SK-N-SH (cell line): Measurements from ENCODE around the gene ELOA2. TPM values are rescaled to one million over a fixed set of nuclear protein-coding genes. Genes with fewer than 3 reads are reported as not detected.

Experiments used
- CTCF ChIA-PET: fragments of 300-600, 350-600 bp; formaldehyde crosslinking; extraction: SDS; loops from one replicate; lab custom pipeline; 2021; lab: Yijun Ruan, JAX
- POLR2A ChIA-PET: fragments of 350-600 bp; sonication (Branson Sonifier 250); formaldehyde crosslinking; extraction: SDS; loops from one replicate; lab custom pipeline; 2020; ENCODE audit warnings: antibody characterized with exemption, inconsistent platforms; lab: Yijun Ruan, JAX
- DNase-seq: peaks from one replicate; pipeline ENCODE4 v3.0.0; 2012
- H2AFZ ChIP-seq: fragments of 200-600 bp; sonication (generic); 2 replicates; pipeline ENCODE4 v1.8.1; 2016; ENCODE audit warnings: antibody characterized with exemption, mild to moderate bottlenecking, low read depth
- H3F3A ChIP-seq: fragments of 200-600 bp; sonication (generic); replicated peaks from 2 replicates; pipeline ENCODE3; 2016; ENCODE audit warnings: antibody characterized with exemption, mild to moderate bottlenecking; ENCODE audit not compliant: insufficient read depth
- H3K27ac ChIP-seq, 2 experiments: fragments of 200-500 bp in 1 of 2; fragments of 200-600 bp in 1 of 2; sonication (Bioruptor generic) in 1 of 2; sonication (generic), shearing (Covaris generic) in 1 of 2; 2 replicates each; pipeline versions ENCODE4 v1.5.1 to v1.6.1; 2014 to 2016; ENCODE audit warnings: low read depth in 2 of 2, inconsistent platforms in 1 of 2, low read length in 1 of 2, mild to moderate bottlenecking in 1 of 2, mixed read lengths in 1 of 2
- H3K27me3 ChIP-seq: fragments of 200-600 bp; sonication (generic), shearing (Covaris generic); 2 replicates; pipeline ENCODE4 v1.6.1; 2016; ENCODE audit warnings: mixed run types; ENCODE audit not compliant: insufficient read depth
- H3K36me3 ChIP-seq, 2 experiments: fragments of 200-500 bp in 1 of 2; fragments of 200-600 bp in 1 of 2; sonication (Bioruptor generic) in 1 of 2; sonication (generic) in 1 of 2; replicated peaks in 1 of 2; 2 replicates each; pipeline versions ENCODE3 to v1.5.1; 2014 to 2016; ENCODE audit warnings: low read length in 1 of 2, mild to moderate bottlenecking in 1 of 2; ENCODE audit not compliant: insufficient read depth in 2 of 2, control insufficient read depth in 1 of 2
- H3K4me1 ChIP-seq, 2 experiments: fragments of 200-500 bp in 1 of 2; fragments of 200-600 bp in 1 of 2; sonication (Bioruptor generic) in 1 of 2; sonication (generic), shearing (Covaris generic) in 1 of 2; 2 replicates each; pipeline versions ENCODE4 v1.5.1 to v1.6.1; 2014 to 2016; ENCODE audit warnings: low read depth in 1 of 2, low read length in 1 of 2, mixed run types in 1 of 2; ENCODE audit not compliant: insufficient read depth in 2 of 2, control insufficient read depth in 1 of 2
- H3K4me2 ChIP-seq: fragments of 200-600 bp; sonication (generic), shearing (Covaris generic); 2 replicates; pipeline ENCODE4 v1.6.1; 2017; ENCODE audit warnings: mixed run types
- H3K4me3 ChIP-seq, 2 experiments: fragments of 200-500 bp in 1 of 2; fragments of 200-600 bp in 1 of 2; sonication (Bioruptor generic) in 1 of 2; sonication (generic), shearing (Covaris generic) in 1 of 2; 2 replicates each; pipeline versions ENCODE4 v1.5.1 to v1.8.1; 2014 to 2016; ENCODE audit warnings: low read depth in 2 of 2, inconsistent platforms in 1 of 2, low read length in 1 of 2, mild to moderate bottlenecking in 1 of 2, mixed read lengths in 1 of 2, moderate library complexity in 1 of 2
- H3K79me2 ChIP-seq: fragments of 200-600 bp; sonication (generic); 2 replicates; pipeline ENCODE4 v1.8.1; 2017; ENCODE audit warnings: mild to moderate bottlenecking; ENCODE audit not compliant: insufficient read depth
- H3K9ac ChIP-seq: fragments of 200-600 bp; sonication (generic); 2 replicates; pipeline ENCODE4 v1.6.1; 2017; ENCODE audit warnings: mixed run types
- H3K9me2 ChIP-seq: fragments of 200-600 bp; sonication (generic); 2 replicates; pipeline ENCODE4 v1.6.1; 2017; ENCODE audit warnings: mixed run types
- H3K9me3 ChIP-seq: fragments of 200-600 bp; sonication (generic); 2 replicates; pipeline ENCODE4 v1.6.1; 2017; ENCODE audit warnings: mixed run types, mild to moderate bottlenecking, moderate library complexity
- H4K20me1 ChIP-seq: fragments of 200-600 bp; sonication (generic); 2 replicates; pipeline ENCODE4 v1.6.1; 2017; ENCODE audit warnings: mild to moderate bottlenecking, mixed run types; ENCODE audit not compliant: insufficient read depth
- CHD2 ChIP-seq: fragments of 150-350 bp; IDR thresholded peaks from 2 replicates; pipeline ENCODE4 v1.6.1; 2018; ENCODE audit warnings: low read length; ENCODE audit not compliant: partially characterized antibody
- FOXJ3 ChIP-seq: sonication (generic); formaldehyde crosslinking; IDR thresholded peaks from 2 replicates; pipeline ENCODE4 v1.5.1; 2020; ENCODE audit warnings: mild to moderate bottlenecking, missing genetic modification reagents
- FOXM1 ChIP-seq: IDR thresholded peaks from 2 replicates; pipeline ENCODE4 v1.4.0; 2012; ENCODE audit warnings: low read depth, mild to moderate bottlenecking
- GABPA ChIP-seq: IDR thresholded peaks from 2 replicates; pipeline ENCODE4 v1.4.0; 2012; ENCODE audit warnings: low read depth, mild to moderate bottlenecking
- GATA2 ChIP-seq: sonication (generic); formaldehyde crosslinking; IDR thresholded peaks from 2 replicates; pipeline ENCODE4 v1.5.0; 2020; ENCODE audit warnings: mild to moderate bottlenecking, missing genetic modification reagents
- RCOR1 ChIP-seq: fragments of 150-350 bp; IDR thresholded peaks from 2 replicates; pipeline ENCODE4 v1.6.1; 2017; ENCODE audit warnings: antibody characterized with exemption, low read length
- RFX5 ChIP-seq: IDR thresholded peaks from 2 replicates; pipeline ENCODE4 v1.6.1; 2012; ENCODE audit warnings: mild to moderate bottlenecking, improper control_type of control experiment, low read length
- RXRA ChIP-seq: IDR thresholded peaks from 2 replicates; pipeline ENCODE4 v1.4.0; 2012; ENCODE audit warnings: low read depth, mild to moderate bottlenecking, borderline replicate concordance
- SIN3A ChIP-seq: IDR thresholded peaks from 2 replicates; pipeline ENCODE4 v1.6.1; 2012; ENCODE audit warnings: low read depth, mild to moderate bottlenecking, low read length, moderate library complexity, borderline replicate concordance
- SMC3 ChIP-seq: IDR thresholded peaks from 2 replicates; pipeline ENCODE4 v1.6.1; 2012; ENCODE audit warnings: low read depth, low read length, improper control_type of control experiment
- TCF12 ChIP-seq: IDR thresholded peaks from 2 replicates; pipeline ENCODE4 v1.4.0; 2012
- WGBS: methylation state at CpG from one replicate; pipeline ENCODE4 v1.1.6; 2017; ENCODE audit warnings: low lambda C conversion rate; 5-methylcytosine and 5-hydroxymethylcytosine counted together
- polyA plus RNA-seq, 3 experiments: library from polyadenylated mRNA; depleted of rRNA; stranded (reverse); fragments of >200 nt; gene quantifications; 2 replicates each; pipeline ENCODE4 v1.2.3, GENCODE V29; 2012
- TF ChIP-seq, protein P1 (sequence below): fragments of 200-600 bp; sonication (generic); IDR thresholded peaks from 2 replicates; pipeline ENCODE4 v1.6.1; 2017; ENCODE audit warnings: antibody characterized with exemption, mild to moderate bottlenecking, moderate library complexity
- TF ChIP-seq, protein P2 (sequence below): fragments of 150-350 bp; IDR thresholded peaks from 2 replicates; pipeline ENCODE4 v1.6.1; 2017; ENCODE audit warnings: antibody characterized with exemption, low read length, low read depth, borderline replicate concordance

The ELOA2 gene, protein sequence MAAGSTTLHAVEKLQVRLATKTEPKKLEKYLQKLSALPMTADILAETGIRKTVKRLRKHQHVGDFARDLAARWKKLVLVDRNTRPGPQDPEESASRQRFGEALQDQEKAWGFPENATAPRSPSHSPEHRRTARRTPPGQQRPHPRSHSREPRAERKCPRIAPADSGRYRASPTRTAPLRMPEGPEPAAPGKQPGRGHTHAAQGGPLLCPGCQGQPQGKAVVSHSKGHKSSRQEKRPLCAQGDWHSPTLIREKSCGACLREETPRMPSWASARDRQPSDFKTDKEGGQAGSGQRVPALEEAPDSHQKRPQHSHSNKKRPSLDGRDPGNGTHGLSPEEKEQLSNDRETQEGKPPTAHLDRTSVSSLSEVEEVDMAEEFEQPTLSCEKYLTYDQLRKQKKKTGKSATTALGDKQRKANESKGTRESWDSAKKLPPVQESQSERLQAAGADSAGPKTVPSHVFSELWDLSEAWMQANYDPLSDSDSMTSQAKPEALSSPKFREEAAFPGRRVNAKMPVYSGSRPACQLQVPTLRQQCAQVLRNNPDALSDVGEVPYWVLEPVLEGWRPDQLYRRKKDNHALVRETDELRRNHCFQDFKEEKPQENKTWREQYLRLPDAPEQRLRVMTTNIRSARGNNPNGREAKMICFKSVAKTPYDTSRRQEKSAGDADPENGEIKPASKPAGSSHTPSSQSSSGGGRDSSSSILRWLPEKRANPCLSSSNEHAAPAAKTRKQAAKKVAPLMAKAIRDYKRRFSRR
- not detected in 2 replicates for polyA plus RNA-seq (2012; rRNA removed)
- polyA plus RNA-seq (2012; cell fraction: cytosol; rRNA removed): not detected in 2 replicates
- not detected in 2 replicates for polyA plus RNA-seq (2012; cell fraction: nucleus; rRNA removed)

DNA sequence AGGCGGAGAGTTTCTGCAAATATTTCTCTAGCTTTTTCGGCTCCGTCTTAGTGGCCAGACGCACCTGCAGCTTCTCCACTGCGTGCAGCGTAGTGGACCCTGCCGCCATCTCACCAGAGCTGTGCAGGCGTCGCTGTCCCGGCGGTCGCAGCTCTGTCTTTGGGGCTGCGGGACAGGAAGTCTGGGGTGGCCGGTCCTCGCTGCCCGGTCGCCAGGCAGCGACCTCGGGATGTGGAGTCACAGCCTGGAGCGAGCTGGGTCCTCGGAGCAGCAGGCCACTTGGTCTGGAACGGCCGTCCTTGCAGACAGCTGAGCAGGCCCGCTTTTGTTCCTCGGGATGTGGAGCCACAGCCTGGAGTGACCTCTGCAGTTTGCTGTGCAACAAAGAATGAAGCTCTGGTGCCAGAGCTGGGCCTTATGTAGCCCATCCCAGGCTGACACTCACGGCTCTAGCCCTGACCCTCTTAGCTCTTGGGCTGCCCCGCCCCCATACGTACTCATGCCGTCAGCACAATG is at the start of gene ELOA2:
ELOA2 (minus strand) TSS at position 466 of the 516 bp plus-strand sequence; CDS start at position 109, 357 bp downstream.
- no peaks in the 10 kb centered on the region for H3K9me3 ChIP-seq
- H3K79me2 ChIP-seq: no peaks in the 10 kb centered on the region
- no peaks in the 10 kb centered on the region for H3K9me2 ChIP-seq
- no peaks in the 10 kb centered on the region for H3K36me3 ChIP-seq
- H2AFZ ChIP-seq: no peak within 1 kb of the TSS
- no peak within 1 kb of the TSS for H3K9ac ChIP-seq
- WGBS: 91% methylated on average over 14 of the region's 29 CpGs
- CTCF ChIA-PET: interaction anchor here (0.7 to 2.0 kb wide), 3 partner anchors 12 to 84 kb away, joined by 3 to 5 read pairs (median 4); no protein-coding TSS in a partner anchor
- no peak for DNase-seq
- no peaks in the 10 kb centered on the region for H4K20me1 ChIP-seq
- no peak within 1 kb of the TSS for H3K4me2 ChIP-seq
- H3K4me3 ChIP-seq: no peak within 1 kb of the TSS; a peak in 1 of 4 replicates
- no peak within 1 kb of the TSS for H3K27ac ChIP-seq
- TF ChIP-seq SIN3A: no peak
- no peak for TF ChIP-seq TCF12
- TF ChIP-seq GABPA: no peak
- no peak for TF ChIP-seq RFX5
- TF ChIP-seq FOXM1: no peak
- no peak for TF ChIP-seq FOXJ3 (CRISPR knock-in tag)
- TF ChIP-seq, protein P1, sequence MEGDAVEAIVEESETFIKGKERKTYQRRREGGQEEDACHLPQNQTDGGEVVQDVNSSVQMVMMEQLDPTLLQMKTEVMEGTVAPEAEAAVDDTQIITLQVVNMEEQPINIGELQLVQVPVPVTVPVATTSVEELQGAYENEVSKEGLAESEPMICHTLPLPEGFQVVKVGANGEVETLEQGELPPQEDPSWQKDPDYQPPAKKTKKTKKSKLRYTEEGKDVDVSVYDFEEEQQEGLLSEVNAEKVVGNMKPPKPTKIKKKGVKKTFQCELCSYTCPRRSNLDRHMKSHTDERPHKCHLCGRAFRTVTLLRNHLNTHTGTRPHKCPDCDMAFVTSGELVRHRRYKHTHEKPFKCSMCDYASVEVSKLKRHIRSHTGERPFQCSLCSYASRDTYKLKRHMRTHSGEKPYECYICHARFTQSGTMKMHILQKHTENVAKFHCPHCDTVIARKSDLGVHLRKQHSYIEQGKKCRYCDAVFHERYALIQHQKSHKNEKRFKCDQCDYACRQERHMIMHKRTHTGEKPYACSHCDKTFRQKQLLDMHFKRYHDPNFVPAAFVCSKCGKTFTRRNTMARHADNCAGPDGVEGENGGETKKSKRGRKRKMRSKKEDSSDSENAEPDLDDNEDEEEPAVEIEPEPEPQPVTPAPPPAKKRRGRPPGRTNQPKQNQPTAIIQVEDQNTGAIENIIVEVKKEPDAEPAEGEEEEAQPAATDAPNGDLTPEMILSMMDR: no peak
- no peak for TF ChIP-seq SMC3
- no peak for TF ChIP-seq RXRA
- TF ChIP-seq GATA2 (CRISPR knock-in tag): no peak
- TF ChIP-seq CHD2: no peak
- TF ChIP-seq, protein P2, sequence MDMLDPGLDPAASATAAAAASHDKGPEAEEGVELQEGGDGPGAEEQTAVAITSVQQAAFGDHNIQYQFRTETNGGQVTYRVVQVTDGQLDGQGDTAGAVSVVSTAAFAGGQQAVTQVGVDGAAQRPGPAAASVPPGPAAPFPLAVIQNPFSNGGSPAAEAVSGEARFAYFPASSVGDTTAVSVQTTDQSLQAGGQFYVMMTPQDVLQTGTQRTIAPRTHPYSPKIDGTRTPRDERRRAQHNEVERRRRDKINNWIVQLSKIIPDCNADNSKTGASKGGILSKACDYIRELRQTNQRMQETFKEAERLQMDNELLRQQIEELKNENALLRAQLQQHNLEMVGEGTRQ: no peak
- no peak for TF ChIP-seq RCOR1
- H3K4me1 ChIP-seq: no peaks in the 10 kb centered on the region
- no peaks in the 10 kb centered on the region for H3K27me3 ChIP-seq
- POLR2A ChIA-PET: no interaction called here
- H3F3A ChIP-seq: no peaks in the 10 kb centered on the region
